NCI-H2171 (cell line): Measurements from ENCODE around the gene SORCS2.

Experiments used
- DNase-seq: peaks from one replicate; lab custom pipeline; 2025; lab: John Stamatoyannopoulos, UW

SORCS2 gene

DNA sequence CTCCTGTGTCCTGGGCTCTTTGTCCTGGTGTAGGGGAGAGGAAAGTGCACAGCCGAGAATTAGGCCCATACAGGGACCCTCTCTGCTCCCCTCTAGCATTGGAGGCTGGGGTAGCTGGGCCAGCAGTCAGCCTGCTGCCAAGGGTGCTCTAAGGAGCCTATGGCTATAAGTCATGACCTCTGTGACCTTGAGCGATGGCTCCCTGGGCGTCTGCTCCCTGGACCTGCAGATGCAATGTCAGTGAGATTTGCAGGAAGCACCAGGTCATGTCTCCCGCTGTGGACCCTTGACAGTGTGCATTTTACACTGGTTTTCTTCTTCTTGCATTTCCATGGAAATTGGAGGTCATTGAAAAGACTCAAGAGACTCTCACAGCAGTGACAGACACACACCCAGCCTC is 476.5 kb downstream of the SORCS2 start:
- DNase-seq, result no peak

DNA sequence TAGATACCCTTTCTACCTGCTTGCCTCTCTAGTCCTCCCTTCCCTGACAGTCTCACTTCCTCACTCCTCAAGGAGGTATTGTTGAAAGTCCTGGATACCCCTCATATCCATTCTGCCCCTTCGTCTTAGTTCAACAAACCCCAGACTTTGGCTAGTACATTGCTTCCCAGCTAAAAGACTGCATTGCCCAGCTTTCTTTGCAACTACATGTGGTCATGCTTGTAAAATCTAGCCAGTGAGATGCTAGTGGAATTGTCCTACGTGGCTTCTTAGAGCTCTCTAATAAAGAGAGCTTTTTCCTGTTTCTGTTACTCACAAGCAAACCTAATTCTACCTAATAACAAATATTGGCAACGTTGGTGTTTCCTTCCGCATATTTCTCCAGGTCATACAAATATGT is 480.3 kb downstream of the SORCS2 start:
- DNase-seq, result no peak

DNA sequence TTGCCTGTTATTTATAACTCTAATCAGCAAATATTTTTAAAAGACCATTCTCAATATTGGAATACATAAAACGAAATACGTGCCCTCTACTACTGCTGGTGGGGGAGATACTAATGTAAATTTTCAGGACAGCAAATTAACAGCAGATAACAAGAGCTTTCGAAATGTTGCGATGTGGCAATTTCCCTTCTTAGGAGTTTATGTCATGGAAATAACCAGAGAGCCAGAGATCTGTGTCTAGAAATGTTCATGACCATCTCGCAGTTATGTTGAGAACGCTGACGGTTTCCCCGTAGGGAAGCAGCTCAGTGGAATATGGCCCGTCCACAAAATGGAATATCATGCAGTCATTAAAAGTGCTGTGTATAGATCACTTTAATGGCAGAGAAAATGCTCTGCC is 480.8 kb downstream of the SORCS2 start:
- no peak for DNase-seq

DNA sequence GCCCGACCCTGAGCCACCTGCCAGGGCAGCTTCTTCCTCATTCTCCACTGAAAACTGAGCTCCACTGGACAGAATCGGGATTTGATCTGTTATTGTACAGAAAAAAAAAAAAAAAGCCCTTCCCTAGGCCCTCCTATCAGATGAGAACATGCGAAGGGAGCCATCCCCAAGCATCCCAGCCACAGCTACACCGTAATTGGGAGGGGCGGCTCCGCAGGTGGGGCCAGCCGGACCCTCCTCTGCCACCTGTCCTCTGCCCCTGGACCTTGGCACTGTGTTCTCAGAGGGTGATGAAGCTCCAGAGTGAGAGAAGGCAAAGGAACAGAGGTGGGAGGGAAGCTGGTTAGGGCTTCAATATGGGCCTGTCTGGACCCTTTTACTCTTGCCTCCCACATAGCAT is 482.4 kb downstream of the SORCS2 start:
- no peak for DNase-seq

DNA sequence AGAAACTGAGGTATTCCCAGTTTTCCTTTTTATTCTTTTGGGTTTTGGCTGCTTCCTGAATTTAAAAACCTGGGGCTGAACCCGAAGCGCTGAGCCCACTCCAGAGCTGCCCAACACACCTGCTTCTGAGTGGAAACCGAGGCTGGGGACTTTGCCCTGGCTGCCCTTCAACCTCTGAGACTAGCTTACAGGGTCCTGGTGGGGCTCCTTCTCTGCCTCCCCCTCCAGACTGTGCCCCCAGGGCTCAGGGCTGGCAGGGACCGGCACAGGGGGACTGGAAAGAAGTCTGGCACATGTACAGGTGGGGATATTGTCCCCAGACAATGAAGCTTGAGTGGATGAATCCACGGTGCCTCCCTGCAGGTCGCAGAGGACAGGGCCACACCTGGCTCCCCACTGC is 482.8 kb downstream of the SORCS2 start:
- DNase-seq, result no peak

DNA sequence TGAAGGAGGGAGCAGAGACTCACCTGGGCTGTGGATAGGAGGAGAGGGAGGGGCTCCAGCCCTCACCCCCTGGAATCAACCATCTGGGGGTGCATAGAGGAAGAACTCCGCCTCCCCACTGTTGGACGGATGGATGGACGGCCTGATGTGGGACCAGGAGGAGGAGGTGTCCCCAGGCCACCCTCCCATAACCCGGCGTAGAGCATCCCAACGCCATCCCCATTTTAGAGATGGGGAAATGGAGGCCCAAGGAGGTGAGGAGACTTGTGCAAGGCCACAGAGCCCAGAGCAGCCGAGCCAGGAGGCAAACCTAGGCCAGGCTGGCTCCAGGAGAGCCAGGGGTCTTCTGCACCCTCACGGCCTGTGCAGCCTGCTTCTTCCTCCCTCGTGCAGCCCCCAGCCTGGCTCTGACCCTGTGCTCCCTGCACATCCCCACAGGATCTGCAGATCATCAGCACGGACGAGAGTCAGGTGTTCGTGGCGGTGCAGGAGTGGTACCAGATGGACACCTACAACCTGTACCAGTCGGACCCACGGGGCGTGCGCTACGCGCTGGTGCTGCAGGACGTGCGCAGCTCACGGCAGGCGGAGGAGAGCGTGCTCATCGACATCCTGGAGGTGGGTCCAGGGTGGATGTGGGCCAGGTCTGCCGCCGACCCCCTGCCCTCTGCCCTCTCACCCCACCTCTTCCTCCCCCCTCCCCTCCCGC is 483.4 kb downstream of the SORCS2 start:
- DNase-seq, result no peak

DNA sequence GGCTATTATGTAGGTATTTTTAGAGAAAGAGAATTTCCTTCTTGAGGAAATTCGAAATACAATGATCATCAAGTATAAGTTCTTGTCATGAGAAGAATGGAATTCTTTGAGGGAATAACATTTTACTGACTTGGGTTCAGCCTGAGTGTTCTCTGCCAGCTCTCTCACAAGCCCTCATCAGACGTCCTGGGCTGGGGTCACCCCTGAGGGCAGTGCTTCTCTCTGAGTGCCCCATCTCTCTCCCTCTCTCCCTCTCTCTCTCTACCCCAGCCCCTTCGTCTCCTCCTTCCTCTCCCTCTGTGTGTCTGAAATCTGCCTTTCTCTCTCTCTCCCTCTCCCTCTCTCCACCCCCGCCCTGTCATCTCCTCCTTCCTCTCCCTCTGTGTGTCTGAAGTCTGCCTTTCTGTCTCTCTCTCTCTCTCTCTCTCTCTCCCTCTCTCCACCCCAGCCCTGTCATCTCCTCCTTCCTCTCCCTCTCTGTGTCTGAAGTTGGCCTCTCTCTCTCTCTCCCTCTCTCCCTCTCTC is 484.1 kb downstream of the SORCS2 start:
- DNase-seq, result no peak

DNA sequence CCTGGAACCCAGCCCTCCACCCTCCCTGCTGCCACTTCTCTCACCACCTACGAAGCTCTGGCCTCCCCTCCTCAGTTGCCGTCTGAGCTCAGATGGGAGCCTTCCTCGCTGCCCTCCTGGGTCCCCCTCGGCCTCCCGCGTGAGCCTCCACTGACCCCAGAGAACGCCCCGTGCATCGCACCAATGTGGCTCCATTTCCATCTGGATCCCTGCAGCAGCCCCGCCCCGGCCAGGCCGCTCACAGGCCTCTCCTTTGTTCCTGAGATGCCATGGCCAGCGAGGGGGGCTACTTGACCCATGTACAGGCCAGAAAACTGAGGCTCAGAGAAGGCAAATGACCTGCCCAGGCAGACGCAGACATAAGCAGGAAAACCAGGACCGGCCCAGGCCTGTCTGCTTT is 484.7 kb downstream of the SORCS2 start:
- no peak for DNase-seq

DNA sequence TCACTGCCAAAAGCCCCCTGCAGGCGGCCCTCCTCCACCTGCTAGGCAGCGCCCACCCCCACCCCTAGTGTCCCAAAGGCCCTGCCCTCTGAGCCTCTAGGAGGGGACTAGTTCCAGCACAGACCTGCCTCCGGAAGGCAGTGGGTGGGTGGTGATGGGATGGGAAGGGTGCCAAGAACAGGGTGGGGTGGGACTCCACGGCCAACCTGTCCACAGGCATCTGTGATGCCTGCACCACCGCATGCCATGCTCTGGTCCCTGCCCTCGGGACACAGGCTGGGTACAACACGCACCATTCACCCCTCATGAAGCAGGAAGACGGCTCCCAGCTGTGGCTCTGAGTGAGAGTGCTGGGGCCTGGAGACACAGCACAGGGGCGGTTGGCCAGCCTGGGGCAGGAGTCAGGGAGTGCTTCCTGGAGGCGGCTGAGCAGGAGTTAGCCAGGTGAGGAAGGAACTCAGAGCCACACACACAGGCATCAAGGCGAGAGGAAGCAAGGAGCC is 485.5 kb downstream of the SORCS2 start:
- no peak for DNase-seq

DNA sequence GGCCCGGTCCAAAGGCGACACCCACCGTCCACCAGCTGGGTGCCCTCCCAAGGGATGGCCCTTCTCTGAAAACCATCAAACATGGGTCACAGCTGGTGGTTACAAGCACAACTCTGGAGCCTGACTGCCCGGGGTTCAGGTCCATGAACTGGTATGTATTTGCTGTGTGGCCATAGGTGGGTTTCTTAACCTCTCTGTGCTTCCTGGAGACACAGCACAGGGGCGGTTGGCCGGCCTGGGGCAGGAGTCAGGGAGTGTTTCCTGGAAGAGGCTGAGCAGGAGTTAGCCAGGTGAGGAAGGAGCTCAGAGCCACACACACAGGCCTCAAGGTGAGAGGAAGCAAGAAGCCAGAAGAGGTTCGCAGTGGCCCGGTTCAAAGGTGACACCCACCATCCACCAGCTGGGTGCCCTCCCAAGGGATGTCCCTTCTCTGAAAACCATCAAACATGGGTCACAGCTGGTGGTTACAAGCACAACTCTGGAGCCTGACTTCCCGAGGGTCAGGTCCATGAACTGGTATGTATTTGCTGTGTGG is 486.0 kb downstream of the SORCS2 start:
- no peak for DNase-seq

DNA sequence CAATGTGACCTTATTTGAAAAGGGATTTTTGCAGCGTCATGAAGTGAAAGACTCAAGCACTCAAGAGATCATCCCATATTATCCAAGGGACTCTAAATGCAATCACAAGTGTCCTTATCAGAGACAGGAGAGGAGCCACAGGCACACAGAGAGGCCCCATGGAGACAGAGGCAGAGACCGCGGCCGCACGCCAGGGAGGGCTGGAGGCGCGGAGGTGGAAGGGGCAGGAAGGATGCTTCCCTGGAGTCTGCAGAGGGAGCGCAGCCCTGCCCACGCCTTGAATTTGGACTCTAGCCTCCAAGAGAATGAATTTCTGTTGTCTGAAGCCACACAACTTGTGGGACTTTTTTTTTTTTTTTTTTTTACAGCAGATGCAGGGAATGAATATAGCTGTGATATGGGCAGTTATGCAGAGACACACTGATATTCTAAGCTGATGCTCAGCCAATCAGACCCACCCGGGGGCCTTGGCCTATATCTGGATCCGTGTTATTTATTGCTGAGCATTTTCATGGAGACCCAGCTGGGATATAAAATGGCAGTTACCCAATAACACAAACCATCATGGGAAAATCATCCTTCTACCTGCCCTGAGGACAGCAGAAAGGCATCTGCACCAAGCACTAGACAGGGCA is 487.2 kb downstream of the SORCS2 start:
- DNase-seq, result no peak

DNA sequence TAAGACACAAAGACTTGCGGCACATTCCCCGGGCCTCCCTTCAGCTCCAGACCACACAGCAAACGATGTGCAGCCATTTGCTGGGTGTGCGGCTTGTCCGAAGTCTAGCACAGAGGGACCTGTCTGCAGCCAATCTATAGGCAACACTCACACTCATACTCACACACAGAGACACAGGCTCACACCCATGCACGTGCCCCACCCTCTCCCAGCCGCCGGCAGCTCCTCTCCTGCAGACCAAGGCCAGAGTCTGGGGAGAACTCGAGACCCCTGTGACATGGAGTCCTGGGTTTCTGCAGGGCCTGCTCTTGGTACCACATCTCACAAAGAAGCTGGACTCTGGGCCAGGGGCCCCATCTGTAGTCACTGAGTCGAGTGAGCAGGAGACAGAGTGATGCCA is 487.8 kb downstream of the SORCS2 start:
- no peak for DNase-seq

DNA sequence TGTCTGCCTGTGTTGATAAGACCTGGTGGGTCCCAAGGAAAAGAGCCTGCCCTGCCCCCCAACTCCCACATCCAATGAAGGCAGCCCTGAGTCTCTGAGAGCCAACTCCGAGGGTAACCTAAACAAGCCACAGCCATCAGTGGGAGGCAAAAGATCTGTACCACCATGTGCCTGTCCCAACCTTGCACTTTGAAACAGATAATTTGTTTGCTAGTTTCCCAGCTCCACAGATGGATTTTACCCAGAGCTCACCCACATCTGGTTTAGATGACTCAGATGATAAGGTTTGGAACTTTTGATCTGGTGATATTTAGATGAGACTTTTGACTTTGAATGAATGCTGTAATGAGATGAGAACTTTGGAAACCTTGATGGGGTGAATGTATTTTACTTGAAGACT is 488.4 kb downstream of the SORCS2 start:
- DNase-seq, result no peak

DNA sequence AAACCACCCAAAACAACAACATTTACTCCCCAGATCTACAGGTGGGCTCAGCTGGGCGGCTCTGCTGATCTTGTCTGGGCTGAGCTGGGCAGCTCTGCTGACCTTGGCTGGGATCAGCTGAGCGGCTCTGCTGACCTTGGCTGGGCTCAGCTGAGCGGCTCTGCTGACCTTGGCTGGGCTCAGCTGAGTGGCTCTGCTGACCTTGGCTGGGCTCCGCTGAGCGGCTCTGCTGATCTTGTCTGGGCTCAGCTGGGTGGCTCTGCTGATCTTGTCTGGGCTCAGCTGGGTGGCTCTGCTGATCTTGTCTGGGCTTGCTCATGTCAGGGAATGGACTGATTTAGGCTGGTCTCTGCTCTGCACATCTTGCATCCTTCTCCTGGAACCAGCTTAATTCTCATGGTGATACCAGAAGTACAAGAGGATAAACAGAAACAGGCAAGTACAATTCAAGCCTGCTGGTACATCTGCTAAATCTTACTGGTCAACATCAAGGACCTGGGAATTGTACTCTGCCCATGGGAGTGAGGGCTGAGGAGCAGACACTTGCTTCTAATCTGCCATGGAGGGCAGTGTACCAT is 490.9 kb downstream of the SORCS2 start:
- no peak for DNase-seq

DNA sequence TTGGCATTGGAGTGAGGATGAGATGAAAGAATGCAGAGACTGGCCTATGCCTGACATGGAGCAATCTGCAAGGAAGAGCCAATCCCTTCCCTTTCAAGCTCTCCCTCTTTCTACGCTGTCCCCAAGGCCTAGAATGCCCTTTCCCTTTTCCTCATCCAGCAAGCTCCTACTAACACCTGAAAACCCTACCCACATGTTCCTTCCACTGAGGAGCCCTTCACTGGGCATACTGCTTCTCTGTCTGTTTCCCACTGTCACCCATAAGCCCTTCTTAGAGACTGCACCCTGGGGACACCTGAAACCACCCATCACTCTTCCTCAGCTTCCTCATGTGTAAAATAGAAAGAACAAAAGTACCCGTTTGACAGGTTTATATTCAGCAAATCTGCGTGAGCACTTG is 492.0 kb downstream of the SORCS2 start:
- DNase-seq, result no peak

DNA sequence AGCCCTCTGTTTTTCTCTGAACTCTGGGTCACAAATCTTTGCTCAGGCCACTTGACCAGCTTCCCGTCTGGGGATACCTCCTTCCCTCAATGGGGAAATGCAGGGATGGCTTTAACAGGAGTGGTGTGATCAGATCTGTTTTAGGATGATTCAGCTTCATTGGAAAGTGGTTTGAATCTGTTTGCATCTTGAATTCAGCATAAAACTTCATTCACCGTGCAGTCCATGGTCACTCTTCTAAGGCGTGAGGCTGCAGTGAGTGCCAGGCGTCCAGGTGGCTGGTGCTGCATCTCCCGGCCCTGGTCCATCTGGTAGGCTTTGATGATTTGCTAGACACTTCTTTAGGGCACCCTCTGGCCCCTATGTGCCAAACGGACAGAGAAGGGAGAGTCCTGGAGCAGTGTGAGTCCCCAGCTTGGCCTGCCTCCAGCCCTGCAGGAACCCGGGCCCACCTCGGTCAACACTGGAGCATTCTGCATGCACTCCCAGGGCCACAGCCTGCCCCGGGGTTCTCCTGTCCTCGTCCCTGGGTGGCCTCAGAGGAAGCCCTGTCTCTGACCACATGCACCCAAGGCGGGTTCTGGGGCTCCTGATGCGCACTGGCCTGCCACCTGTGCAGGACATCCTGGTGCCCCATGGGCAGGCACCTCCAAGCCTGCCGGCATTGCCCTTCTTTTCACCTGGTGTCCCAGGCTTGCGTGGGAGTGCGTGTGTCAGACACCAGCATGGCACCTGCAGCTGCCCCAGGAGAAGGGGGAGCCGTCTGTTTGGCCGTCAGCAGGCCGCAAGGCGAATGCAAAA is 493.9 kb downstream of the SORCS2 start:
- no peak for DNase-seq

DNA sequence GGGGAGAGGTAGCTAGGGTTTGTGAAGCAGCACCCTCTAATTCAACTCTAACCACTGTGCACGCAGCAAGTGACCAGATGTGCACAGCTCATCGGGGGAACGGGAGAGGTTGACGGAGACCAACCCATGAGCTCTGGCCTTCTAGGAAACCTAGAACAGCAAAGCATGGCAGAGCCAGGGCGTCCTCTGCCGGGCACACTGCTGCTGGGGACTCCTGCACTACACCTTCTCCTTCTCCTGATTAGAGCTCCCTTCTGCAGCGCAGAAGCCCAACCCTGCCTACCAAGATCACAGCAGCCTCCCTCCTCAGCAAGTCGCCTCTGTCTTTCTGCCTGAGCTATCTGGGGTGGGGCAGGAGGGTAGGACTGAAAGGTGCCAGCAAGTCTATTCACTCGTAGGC is 494.7 kb downstream of the SORCS2 start:
- DNase-seq, result no peak

DNA sequence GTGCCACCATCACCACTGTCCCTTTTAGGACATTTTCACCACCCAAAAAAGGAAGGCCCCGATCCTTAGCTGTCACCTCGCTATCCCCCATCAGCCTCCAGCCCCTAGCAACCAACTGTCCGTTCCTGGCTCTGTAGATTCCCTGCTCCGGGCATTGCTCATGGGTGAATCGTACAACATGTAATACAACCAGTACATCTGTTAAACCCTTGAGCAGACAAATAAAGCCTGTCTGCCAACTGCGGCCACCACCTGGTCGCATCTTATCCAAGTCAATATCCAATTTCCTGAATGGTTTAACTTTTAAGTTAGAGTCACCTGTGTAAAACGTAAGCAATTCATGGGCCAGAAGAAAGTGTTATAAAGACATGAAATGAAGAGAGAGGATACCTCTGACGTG is 495.5 kb downstream of the SORCS2 start:
- no peak for DNase-seq

DNA sequence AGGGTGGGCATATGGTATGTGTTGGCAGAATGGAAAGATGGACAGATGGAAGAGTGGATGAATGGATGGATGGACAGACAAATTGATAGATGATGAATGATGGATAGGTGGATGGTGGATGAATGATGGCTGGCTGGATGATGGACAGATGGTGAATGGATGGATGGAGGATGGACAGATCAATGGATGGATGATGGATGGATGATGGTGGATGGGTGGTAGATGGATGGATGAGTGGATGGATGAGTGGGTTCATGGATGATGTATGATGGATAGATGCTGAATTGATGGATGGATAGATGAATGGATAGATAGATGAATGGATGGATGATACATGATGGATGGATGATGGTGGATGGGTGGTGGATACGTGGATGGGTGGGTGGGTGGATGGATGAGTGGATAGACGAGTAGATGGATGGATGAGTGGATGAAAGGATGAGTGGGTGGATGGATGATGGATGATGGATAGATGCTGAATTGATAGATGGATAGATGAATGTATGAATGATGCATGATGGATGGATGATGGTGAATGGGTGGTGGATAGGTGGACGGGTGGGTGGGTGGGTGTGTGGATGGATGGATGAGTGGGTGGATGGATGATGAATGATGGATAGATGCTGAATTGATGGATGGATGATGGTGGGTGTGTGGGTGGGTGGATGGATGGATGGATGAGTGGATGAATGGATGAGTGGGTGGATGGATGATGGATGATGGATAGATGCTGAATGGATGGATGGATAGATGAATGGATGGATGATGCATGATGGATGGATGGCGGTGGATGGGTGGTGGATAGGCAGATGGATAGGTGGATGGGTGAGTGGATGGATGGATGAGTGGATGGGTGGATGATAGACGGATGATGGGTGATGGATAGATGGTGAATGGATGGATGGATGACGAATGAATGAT is 497.7 kb downstream of the SORCS2 start:
- no peak for DNase-seq

DNA sequence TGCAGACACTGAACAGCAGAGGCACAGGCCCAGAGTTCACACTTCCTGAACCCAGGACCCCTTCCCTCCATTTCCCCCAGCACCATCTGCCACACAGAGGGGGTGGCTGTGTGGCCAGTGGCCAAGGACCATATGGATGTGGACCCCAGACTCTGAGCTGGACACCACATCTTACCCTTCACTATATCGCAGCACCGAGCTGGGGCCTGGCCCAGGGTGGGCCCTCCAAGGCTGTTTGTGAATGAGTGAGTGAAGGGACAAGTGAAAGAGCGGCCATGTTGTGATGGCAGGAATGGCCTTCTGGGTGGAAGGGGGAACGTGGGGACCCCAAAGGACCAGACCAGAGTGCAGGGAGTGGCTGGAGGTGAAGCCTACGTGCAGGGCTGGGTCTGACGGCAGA is 498.7 kb downstream of the SORCS2 start:
- DNase-seq, result no peak

DNA sequence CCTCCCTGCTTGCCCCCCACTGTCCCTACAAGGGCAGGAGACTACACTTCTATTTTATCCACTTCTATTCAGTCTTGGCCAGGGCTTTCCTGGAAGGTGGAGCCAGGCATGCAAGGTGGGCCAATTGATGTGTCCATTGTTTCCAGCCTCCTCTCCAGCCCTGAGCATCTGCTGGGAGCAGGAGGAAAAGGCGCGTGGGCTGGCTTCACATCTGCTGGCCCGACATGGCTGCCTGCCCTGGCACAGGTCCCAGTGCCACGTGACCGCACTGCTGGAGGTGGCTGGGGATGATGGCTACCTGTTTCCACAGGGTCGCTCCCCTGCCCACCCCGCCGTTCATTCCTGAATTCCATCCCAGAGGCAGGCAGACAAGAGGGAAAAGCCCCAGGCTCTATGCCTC is 499.6 kb downstream of the SORCS2 start:
- peak; percentile 44 for DNase-seq
